GM23248 (cell line): ENCODE measurements around the gene SERTAD2.

Experiments
- EZH2 ChIP-seq: fragments of 200-600 bp; sonication (generic); IDR thresholded peaks from 2 replicates; pipeline ENCODE4 v1.6.1; 2018; ENCODE audit warnings: antibody characterized with exemption, mild to moderate bottlenecking; ENCODE audit not compliant: insufficient read depth, poor library complexity, severe bottlenecking
- EZH2phosphoT487 ChIP-seq: fragments of 200-600 bp; sonication (generic); IDR thresholded peaks from 2 replicates; pipeline ENCODE4 v1.6.1; 2018; ENCODE audit warnings: antibody characterized with exemption, moderate library complexity, mild to moderate bottlenecking, low read depth; ENCODE audit not compliant: insufficient read depth

DNA sequence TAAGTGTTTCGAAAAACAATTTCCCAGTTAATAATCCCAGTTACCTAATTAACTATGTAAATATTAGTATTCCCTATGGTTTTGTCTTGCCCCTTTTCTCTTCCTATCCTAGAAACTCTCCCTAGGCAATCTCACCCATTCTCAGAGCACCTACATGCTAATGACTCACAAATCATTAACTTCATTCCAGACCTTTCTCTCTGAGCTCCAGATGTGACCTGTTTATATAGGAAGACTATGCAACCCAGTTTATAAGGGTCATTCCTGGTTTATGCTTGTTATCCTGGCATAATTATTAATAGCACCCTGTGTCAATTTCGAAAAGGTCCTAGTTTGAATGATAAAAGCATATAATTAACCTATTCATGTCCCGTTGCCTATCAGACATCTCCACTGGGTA lies 14.8 kb upstream of the SERTAD2 start:
- no peak for TF ChIP-seq EZH2
- no peak for TF ChIP-seq EZH2phosphoT487
